Subcutaneous adipose tissue (tissue), 4 donors: Measurements from ENCODE around the gene PLG. TPM values are rescaled to one million over a fixed set of nuclear protein-coding genes. Genes with fewer than 3 reads are reported as not detected.

ENCODE experiments used
- total RNA-seq, 4 donors: library from RNA; depleted of rRNA; stranded (reverse); fragments of >200 nt; gene quantifications; one replicate each; pipeline ENCODE4 v1.1.0, GENCODE V29; 2016
- TF ChIP-seq, protein P1 (sequence below): fragments of 450-650 bp; IDR thresholded peaks from one replicate; pipeline ENCODE4 v1.5.1; 2016; ENCODE audit warnings: low read depth, mild to moderate bottlenecking, control low read depth, antibody characterized with exemption, moderate library complexity

The PLG gene
- total RNA-seq, 4 donors from 2014 or later: not detected

DNA sequence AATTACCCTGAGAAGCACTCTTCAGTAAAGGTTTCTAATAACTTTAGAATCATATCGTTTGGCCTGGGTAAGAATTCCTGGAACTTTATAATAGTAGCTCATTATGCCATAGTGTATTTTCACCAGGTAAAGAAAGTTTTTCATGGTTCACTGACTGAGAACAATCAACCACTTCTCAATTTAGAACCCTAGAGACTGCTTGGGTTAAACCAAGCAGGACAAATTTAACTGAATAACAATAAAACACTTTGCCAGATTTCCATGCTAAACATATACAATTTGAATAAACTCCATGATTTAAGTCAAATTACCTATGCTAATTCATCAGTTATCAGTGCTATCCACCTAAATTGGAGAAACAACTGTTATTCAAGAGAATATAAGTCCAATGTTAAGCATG is 99.4 kb downstream of the PLG start:
- TF ChIP-seq, protein P1, sequence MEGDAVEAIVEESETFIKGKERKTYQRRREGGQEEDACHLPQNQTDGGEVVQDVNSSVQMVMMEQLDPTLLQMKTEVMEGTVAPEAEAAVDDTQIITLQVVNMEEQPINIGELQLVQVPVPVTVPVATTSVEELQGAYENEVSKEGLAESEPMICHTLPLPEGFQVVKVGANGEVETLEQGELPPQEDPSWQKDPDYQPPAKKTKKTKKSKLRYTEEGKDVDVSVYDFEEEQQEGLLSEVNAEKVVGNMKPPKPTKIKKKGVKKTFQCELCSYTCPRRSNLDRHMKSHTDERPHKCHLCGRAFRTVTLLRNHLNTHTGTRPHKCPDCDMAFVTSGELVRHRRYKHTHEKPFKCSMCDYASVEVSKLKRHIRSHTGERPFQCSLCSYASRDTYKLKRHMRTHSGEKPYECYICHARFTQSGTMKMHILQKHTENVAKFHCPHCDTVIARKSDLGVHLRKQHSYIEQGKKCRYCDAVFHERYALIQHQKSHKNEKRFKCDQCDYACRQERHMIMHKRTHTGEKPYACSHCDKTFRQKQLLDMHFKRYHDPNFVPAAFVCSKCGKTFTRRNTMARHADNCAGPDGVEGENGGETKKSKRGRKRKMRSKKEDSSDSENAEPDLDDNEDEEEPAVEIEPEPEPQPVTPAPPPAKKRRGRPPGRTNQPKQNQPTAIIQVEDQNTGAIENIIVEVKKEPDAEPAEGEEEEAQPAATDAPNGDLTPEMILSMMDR: no peak

Other genes with a start within 250 kb of the PLG start
- not detected for gene LPA, start 38.0 kb upstream of the PLG start, total RNA-seq